Measurements from ENCODE around the gene RTL5. TPM values are rescaled to one million over a fixed set of nuclear protein-coding genes. Genes with fewer than 3 reads are reported as not detected.

The RTL5 gene
- total RNA-seq, 1 experiment from 2014 or later: 8.4 TPM

DNA sequence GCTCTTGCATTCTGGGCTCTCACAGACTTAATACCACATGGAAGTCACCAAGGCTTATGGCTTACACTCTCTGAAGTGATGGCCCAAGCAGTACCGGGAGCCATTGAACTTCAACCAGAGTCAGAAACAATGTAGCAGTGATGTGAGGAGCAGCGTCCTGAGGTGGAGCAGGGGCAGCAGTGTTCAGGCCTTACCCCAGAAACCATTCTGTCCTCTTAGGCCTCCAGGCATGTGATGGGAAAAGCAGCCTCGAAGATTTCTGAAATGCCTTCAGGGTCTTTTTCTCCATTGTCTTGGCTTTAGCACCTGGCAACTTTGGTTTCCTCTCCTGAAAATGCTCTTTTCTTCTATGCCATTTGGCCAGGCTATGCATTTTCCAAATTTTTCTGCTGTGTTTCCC, 27.1 kb upstream of the RTL5 start:
- CTCF ChIA-PET: interaction anchor here (0.7 kb wide), 1 partner anchor 32 kb away, joined by 11 read pairs; no protein-coding TSS in a partner anchor
- Histone ChIP-seq H3K9me3 (ENCODE audit: low read depth, low read length, poor library complexity, severe bottlenecking) (no peaks in the 10 kb centered on the region), H3K27ac (ENCODE audit: low read depth, low read length, poor library complexity, severe bottlenecking) (no peak overlapping the region), H3K27me3 (replicated peaks; ENCODE audit: insufficient read depth, low read depth, low read length, poor library complexity) (no peaks in the 10 kb centered on the region), H3K4me3 (ENCODE audit: low read depth, low read length, poor library complexity, severe bottlenecking) (no peak overlapping the region), H3K36me3 (ENCODE audit: insufficient read depth, low read length, poor library complexity, severe bottlenecking) (no peaks in the 10 kb centered on the region), H3K4me1 (ENCODE audit: insufficient read depth, low read length, poor library complexity, severe bottlenecking) (no peaks in the 10 kb centered on the region)
- BruUV-seq (replicated peaks): no TSS peak
- TF ChIP-seq EZH2 (IDR thresholded peaks at IDR 0.05; ENCODE audit: borderline replicate concordance, low read depth, low read length, poor library complexity, severe bottlenecking) (no peak), CTCF (conservative IDR thresholded peaks at IDR 0.05; ENCODE audit: low read depth, low read length) (no peak)
- intact Hi-C loops (cut with micrococcal nuclease; ENCODE audit: unreplicated experiment): no loop called here
- POLR2A ChIA-PET (ENCODE audit: low non-redundant PET): no interaction called here
- no peak for DNase-seq (ENCODE audit: low spot score)

DNA sequence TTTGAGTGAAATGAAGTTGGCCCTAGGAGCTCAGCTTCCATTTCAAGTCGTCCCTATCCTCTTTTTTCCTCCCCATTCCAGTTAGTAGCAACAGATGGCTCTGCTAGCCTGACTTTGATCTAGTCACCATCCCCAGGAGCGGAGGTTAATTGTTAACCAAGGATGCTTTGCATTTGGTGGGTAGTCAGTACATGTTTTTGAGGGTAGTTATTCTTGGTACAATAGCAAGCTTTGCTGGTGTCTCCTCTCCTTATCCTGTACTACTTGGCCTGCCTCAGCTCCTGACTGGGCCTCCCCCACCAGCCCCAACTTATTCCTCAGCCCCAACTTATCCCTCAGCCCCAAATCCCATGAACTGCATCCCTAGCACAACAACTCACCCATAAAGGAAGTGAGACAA, 14.8 kb upstream of the RTL5 start:
- no peaks in the 10 kb centered on the region for H3K4me1 ChIP-seq (ENCODE audit: insufficient read depth, low read length, poor library complexity, severe bottlenecking)
- no peak for TF ChIP-seq EZH2 (IDR thresholded peaks at IDR 0.05; ENCODE audit: borderline replicate concordance, low read depth, low read length, poor library complexity, severe bottlenecking)
- no peak for TF ChIP-seq CTCF (conservative IDR thresholded peaks at IDR 0.05; ENCODE audit: low read depth, low read length)
- H3K27me3 ChIP-seq (replicated peaks; ENCODE audit: insufficient read depth, low read depth, low read length, poor library complexity): peaks cover 9% of the 10 kb centered on the region
- H3K4me3 ChIP-seq (ENCODE audit: low read depth, low read length, poor library complexity, severe bottlenecking): no peak overlapping the region
- BruUV-seq (replicated peaks): no TSS peak
- H3K36me3 ChIP-seq (ENCODE audit: insufficient read depth, low read length, poor library complexity, severe bottlenecking): no peaks in the 10 kb centered on the region
- no peak overlapping the region for H3K27ac ChIP-seq (ENCODE audit: low read depth, low read length, poor library complexity, severe bottlenecking)
- CTCF ChIA-PET: no interaction called here
- no peak for DNase-seq (ENCODE audit: low spot score)
- POLR2A ChIA-PET (ENCODE audit: low non-redundant PET): no interaction called here
- intact Hi-C loops (cut with micrococcal nuclease; ENCODE audit: unreplicated experiment): no loop called here
- no peaks in the 10 kb centered on the region for H3K9me3 ChIP-seq (ENCODE audit: low read depth, low read length, poor library complexity, severe bottlenecking)

DNA sequence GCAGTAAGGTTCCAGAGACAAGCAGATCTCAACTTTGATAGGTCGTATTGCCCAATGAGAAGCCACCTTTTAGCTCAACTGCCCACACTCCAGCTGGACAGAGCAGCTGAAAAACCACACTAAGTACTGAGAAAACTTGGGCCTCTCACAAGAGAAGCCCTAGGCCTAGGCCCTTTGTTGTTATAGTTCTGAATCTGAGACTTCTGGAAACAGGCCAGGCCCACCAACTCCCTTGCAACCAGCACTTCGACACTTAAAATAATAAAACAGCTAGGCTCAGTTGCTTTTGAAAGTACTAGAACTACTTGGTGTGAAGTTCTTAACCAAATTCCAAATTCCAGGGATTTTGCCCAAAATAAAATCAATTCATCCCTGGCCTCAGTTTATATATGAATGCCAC, 13.5 kb upstream of the RTL5 start:
- Histone ChIP-seq H3K27ac (ENCODE audit: low read depth, low read length, poor library complexity, severe bottlenecking) (no peak overlapping the region), H3K27me3 (replicated peaks; ENCODE audit: insufficient read depth, low read depth, low read length, poor library complexity) (peaks cover 9% of the 10 kb centered on the region), H3K36me3 (ENCODE audit: insufficient read depth, low read length, poor library complexity, severe bottlenecking) (no peaks in the 10 kb centered on the region), H3K4me3 (ENCODE audit: low read depth, low read length, poor library complexity, severe bottlenecking) (no peak overlapping the region), H3K4me1 (ENCODE audit: insufficient read depth, low read length, poor library complexity, severe bottlenecking) (no peaks in the 10 kb centered on the region), H3K9me3 (ENCODE audit: low read depth, low read length, poor library complexity, severe bottlenecking) (no peaks in the 10 kb centered on the region)
- no peak for TF ChIP-seq CTCF (conservative IDR thresholded peaks at IDR 0.05; ENCODE audit: low read depth, low read length)
- no peak for TF ChIP-seq EZH2 (IDR thresholded peaks at IDR 0.05; ENCODE audit: borderline replicate concordance, low read depth, low read length, poor library complexity, severe bottlenecking)
- no peak for DNase-seq (ENCODE audit: low spot score)
- CTCF ChIA-PET: no interaction called here
- BruUV-seq (replicated peaks): no TSS peak
- intact Hi-C loops (cut with micrococcal nuclease; ENCODE audit: unreplicated experiment): no loop called here
- POLR2A ChIA-PET (ENCODE audit: low non-redundant PET): no interaction called here

Measured in A673 (cell line).